ENCODE data around the gene KCNK3. TPM values are rescaled to one million over a fixed set of nuclear protein-coding genes. Genes with fewer than 3 reads are reported as not detected.

The KCNK3 gene
- total RNA-seq, 1 experiment from 2014 or later, result 0.09 TPM

DNA sequence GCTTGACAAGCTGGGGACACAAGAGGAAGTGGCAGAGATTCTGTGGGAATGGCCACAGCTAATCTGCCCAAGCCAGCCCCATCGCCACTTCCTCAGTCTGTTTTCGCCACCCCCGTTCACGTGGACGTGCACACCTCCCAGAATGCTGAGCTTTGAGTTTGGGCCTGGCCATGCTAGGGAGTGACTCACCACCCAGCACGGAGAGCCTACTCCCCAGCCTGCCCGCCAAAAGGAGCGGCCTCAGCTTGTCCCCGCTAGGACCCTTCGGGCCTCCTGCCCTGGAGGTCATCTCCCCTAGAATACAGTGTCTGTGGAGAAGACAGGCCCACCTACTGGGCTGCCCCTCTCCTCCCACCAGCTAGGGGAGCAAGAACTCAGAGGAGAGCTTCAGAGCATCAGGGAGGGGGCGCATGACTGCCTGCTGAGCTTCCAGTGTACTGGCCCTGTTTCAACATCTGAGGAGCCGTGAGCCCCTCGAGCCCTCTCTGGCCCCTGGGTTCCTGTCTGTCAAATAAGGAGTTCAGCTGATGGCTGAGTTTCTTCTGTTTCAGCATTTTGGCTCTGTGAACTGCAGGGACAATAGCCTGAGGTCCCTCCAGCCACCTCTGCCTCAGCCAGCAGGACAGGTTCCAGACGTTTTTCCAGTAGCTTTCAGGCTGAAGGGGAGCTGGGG, 76.7 kb downstream of the KCNK3 start:
- peaks cover 4% of the 10 kb centered on the region; the same call in 1 of the 2 replicates for H3K27me3 Mint-ChIP-seq (ENCODE audit: low read depth)
- H3K4me1 Mint-ChIP-seq, result peaks cover 12 to 13% of the 10 kb centered on the region in 2 experiments

More for the DNA sequence above, 76.7 kb downstream of the KCNK3 start:
- WGBS (ENCODE audit: extremely low coverage, insufficient read length, low lambda C conversion rate), result no CpG with 5 or more reads among the region's 14 CpGs
- Histone ChIP-seq H3K4me2 (ENCODE audit: insufficient read depth, insufficient read length, low read length) (no peak overlapping the region), H3K9me3 (ENCODE audit: control insufficient read depth, low read depth, low read length) (no peaks in the 10 kb centered on the region), H3K56ac (ENCODE audit: insufficient read length, low read depth, low read length) (no peak overlapping the region), H3K27me3 (ENCODE audit: insufficient read depth, low read length) (no peaks in the 10 kb centered on the region), H3K27ac (ENCODE audit: insufficient read length, low read depth, low read length) (no peak overlapping the region), H3T11ph (ENCODE audit: low read length) (no peak overlapping the region), H2BK120ac (ENCODE audit: low read depth, low read length, poor library complexity, severe bottlenecking) (no peak overlapping the region), H2BK20ac (ENCODE audit: low read depth, low read length, poor library complexity, severe bottlenecking) (no peak overlapping the region), H3K79me1 (ENCODE audit: insufficient read depth, low read depth, low read length, poor library complexity, severe bottlenecking) (no peaks in the 10 kb centered on the region), H3K9ac (ENCODE audit: extremely low read depth, insufficient read length, low read length) (no peak overlapping the region), H3K4ac (ENCODE audit: low read depth, low read length) (no peak overlapping the region), H3K79me2 (ENCODE audit: insufficient read depth, low read length) (no peaks in the 10 kb centered on the region), H4K8ac (replicated peaks; ENCODE audit: insufficient read length, low read depth, low read length) (no peak overlapping the region), H2AFZ (ENCODE audit: low read length) (no peak overlapping the region), H4K20me1 (ENCODE audit: control insufficient read depth, insufficient read depth, insufficient read length) (no peaks in the 10 kb centered on the region), H2BK5ac (ENCODE audit: insufficient read length, low read length) (no peak overlapping the region), H4K91ac (ENCODE audit: insufficient read length, low read depth, low read length) (no peak overlapping the region), H2BK12ac (ENCODE audit: insufficient read length, low read depth, low read length) (no peak overlapping the region), H3K23me2 (ENCODE audit: insufficient read length, low read depth, low read length, poor library complexity, severe bottlenecking) (peaks cover 4% of the 10 kb centered on the region), H4K5ac (ENCODE audit: insufficient read length, low read depth, low read length) (no peak overlapping the region), H2BK15ac (ENCODE audit: low read depth, low read length) (no peak overlapping the region), H3K18ac (ENCODE audit: insufficient read length, low read depth, low read length) (no peak overlapping the region), H3K23ac (ENCODE audit: insufficient read length, low read depth, low read length) (no peak overlapping the region), H3K4me1 (ENCODE audit: insufficient read depth, low read length) (peaks cover 2% of the 10 kb centered on the region; the same call in 1 of the 2 replicates), H2AK5ac (ENCODE audit: insufficient read length, low read length) (no peak overlapping the region), H3K14ac (ENCODE audit: insufficient read depth, low read length) (no peak overlapping the region)
- Mint-ChIP-seq H3K9me3 (no peaks in the 10 kb centered on the region), H3K4me3 (no peak overlapping the region), H3K36me3 (ENCODE audit: insufficient read depth in 1 of 3, low read depth in 3 of 3) (no peaks in the 10 kb centered on the region), H3K27ac (no peak overlapping the region; a peak in 2 of 7 replicates)
- TF ChIP-seq, protein P1, sequence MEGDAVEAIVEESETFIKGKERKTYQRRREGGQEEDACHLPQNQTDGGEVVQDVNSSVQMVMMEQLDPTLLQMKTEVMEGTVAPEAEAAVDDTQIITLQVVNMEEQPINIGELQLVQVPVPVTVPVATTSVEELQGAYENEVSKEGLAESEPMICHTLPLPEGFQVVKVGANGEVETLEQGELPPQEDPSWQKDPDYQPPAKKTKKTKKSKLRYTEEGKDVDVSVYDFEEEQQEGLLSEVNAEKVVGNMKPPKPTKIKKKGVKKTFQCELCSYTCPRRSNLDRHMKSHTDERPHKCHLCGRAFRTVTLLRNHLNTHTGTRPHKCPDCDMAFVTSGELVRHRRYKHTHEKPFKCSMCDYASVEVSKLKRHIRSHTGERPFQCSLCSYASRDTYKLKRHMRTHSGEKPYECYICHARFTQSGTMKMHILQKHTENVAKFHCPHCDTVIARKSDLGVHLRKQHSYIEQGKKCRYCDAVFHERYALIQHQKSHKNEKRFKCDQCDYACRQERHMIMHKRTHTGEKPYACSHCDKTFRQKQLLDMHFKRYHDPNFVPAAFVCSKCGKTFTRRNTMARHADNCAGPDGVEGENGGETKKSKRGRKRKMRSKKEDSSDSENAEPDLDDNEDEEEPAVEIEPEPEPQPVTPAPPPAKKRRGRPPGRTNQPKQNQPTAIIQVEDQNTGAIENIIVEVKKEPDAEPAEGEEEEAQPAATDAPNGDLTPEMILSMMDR (conservative IDR thresholded peaks at IDR 0.05), result no peak
- no peak for DNase-seq

Data from H9 (cell line).